ENCODE results near the gene TMEM40. TPM values are rescaled to one million over a fixed set of nuclear protein-coding genes. Genes with fewer than 3 reads are reported as not detected.
A peak's percentile ranks its signal among the peaks of the same experiment; 100 is the strongest.
"Not testable (repeated sequence)": the region's sequence is repeated elsewhere in the genome, so short reads cannot be mapped to it uniquely, and the experiment has no call there.

Gene TMEM40
- total RNA-seq, 4 donors from 2014 or later, result 0.62 to 1.2 TPM; not detected in 2

DNA sequence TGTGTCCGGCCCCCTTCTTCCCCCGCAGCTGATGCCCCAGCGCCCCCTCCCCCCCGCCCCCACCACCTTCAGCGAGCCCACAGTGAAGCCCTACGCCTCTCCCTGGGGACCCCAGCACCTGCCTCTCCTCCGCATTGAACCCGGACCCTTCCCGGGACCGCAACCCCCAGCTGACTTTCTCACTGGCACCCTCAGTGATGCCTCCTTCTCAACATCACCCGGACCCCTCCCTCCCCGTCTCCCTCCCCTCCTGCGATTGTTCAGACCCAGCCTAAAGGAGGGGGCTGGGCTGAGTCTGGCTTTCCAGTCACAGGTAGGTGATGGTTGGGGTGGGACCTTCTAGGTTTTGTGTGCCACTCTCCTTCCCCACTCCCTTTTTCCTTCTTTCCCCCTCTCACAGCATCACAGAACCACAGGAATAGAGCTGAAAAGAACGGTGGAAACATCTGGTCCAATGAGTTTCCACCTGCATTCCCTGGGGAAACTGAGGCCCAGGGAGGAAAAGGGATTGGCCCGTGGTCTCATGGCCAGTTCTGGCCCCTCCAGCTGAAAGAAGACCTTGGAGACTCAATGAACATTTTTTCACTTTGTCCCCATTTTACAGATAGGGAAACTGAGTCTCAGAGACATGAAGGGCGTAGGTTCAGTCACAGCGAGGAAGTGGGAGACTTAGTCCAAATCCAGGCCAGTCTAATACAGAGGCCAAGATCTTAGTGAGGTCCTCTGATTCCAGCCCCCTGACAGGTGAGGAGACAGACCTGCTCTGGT, 38.2 kb upstream of the TMEM40 start:
- peak; percentile 1 to 5 for ATAC-seq
- Histone ChIP-seq H3K9me3 (no peaks in the 10 kb centered on the region), H3K4me1 (peaks cover 36 to 44% of the 10 kb centered on the region in 2 donors), H3K27me3 (no peaks in the 10 kb centered on the region), H3K27ac (peak overlapping the region; percentile 99 to 100 (median 99)), H3K36me3 (no peaks in the 10 kb centered on the region), H3K4me3 (peak overlapping the region; percentile 70 to 88 (median 82))
- TF ChIP-seq POLR2A (IDR thresholded peaks at IDR 0.05) (no peak), CTCF (IDR thresholded peaks at IDR 0.05 in 4 of 5, conservative IDR thresholded peaks at IDR 0.05 in 1 of 5) (no peak)
- in situ Hi-C loops (cut with MboI; ENCODE audit: low sequenced_read_pairs in 4 of 4) (no loop called here), intact Hi-C loops (cut with DNase I; ENCODE audit: low total_unique reads) (loop anchor here (1.0 kb wide), 1 partner anchor 240 kb away; the partner anchor contains the start of gene MKRN2)
- DNase-seq, result peak; percentile 52 to 66

DNA sequence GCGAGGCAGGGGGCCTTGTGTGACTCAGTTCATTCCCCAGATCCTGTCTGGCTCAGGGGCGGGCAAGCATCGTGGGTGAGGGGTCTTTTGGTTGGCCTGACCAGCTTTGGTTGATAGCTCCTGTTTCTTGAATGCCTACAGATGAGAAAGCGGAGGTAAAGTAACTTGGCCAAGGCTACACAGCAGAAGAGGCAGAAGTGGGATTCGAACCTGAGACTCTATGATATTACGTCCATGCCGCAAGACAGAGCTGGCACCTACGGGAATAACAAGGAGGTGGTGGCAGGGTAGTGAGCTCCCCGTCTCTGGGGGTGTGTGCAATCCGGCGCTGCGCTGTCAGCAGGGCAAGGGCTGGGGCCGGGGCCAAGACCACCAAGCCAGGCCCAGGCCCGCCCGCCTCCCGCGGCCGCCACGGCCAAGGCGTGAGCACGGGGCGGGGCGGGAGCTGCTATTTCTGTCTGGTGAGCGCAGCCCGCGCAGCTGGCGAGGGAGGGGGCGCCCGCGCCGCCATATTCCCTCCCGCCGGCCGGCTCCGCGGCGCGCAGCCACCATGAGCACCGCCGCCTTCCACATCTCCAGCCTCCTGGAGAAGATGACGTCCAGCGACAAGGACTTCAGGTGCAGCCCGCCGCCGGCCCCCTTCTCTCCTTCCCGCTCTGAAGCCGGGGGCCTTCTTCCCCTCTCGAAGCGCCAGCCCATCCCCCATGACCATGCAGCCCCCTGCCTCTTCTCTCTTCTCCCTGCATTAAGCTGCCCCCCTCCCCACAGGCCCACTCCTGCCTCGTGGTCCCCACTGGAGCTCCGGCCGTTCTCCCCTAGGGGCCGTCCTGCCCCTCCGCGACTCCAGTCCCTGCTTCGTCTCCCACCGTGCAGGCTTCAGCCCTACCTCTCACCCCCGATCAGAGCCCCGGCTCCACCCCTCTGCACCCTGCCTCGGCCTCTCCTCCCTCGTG, 37.4 kb upstream of the TMEM40 start, which contains the start of gene CAND2:
CAND2 (plus strand) TSS at position 510 of the 953 bp plus-strand sequence; CDS start at position 551, 41 bp downstream.
- intact Hi-C loops (cut with DNase I; ENCODE audit: low total_unique reads) (loop anchor here (1.0 kb wide), 1 partner anchor 239 kb away; the partner anchor contains the start of gene MKRN2), in situ Hi-C loops (cut with MboI; ENCODE audit: low sequenced_read_pairs in 4 of 4) (no loop called here)
- TF ChIP-seq POLR2A (IDR thresholded peaks at IDR 0.05), result peak; percentile 91 to 93
- TF ChIP-seq CTCF (IDR thresholded peaks at IDR 0.05 in 4 of 5, conservative IDR thresholded peaks at IDR 0.05 in 1 of 5), result no peak
- no peaks in the 10 kb centered on the region for H3K27me3 ChIP-seq
- H3K27ac ChIP-seq, result peak within 1 kb of the TSS; percentile 99 to 100 (median 99)
- H3K9me3 ChIP-seq, result no peaks in the 10 kb centered on the region
- DNase-seq, result peak; percentile 72 to 85
- H3K4me3 ChIP-seq, result peak within 1 kb of the TSS; percentile 70 to 88 (median 82)
- no peaks in the 10 kb centered on the region for H3K36me3 ChIP-seq
- ATAC-seq, result peak; percentile 14 to 28
- peaks cover 32 to 39% of the 10 kb centered on the region in 2 donors for H3K4me1 ChIP-seq

GRCh38 chr3:12793701-12794100, 34.6 kb upstream of the TMEM40 start:
- Histone ChIP-seq H3K9me3 (no peaks in the 10 kb centered on the region), H3K27ac (peak overlapping the region; percentile 99 to 100 (median 99)), H3K4me3 (no peak overlapping the region), H3K4me1 (peaks cover 14 to 18% of the 10 kb centered on the region in 2 donors), H3K27me3 (no peaks in the 10 kb centered on the region), H3K36me3 (no peaks in the 10 kb centered on the region)
- intact Hi-C loops (cut with DNase I; ENCODE audit: low total_unique reads) (no loop called here), in situ Hi-C loops (cut with MboI; ENCODE audit: low sequenced_read_pairs in 4 of 4) (no loop called here)
- no peak for TF ChIP-seq CTCF (IDR thresholded peaks at IDR 0.05 in 4 of 5, conservative IDR thresholded peaks at IDR 0.05 in 1 of 5)
- no peak for TF ChIP-seq POLR2A (IDR thresholded peaks at IDR 0.05)
- ATAC-seq (peak; percentile 33 to 61), DNase-seq (peak; percentile 82 to 85)

DNA sequence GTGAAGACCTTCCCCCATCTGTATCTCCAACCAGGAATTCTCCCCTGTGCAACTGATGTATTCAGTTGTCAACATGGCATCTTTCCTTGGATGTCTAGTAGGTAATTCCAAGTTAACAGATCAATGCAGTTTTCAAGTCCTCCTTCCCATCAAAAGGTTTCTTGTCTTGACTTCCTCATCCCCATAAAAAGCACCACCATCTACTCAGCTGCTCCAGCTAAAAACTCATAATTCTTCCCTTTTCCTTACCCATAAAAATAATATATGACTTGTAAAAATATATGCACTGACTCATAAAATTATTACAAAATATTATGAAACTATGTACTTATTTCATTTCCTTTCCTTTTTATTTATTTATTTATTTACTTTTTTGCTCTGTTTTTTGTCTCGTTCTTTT, 32.4 kb upstream of the TMEM40 start:
- H3K4me1 ChIP-seq, result peaks cover 4 to 10% of the 10 kb centered on the region in 2 donors
- TF ChIP-seq POLR2A (IDR thresholded peaks at IDR 0.05), result no peak
- no peak for TF ChIP-seq CTCF (IDR thresholded peaks at IDR 0.05 in 4 of 5, conservative IDR thresholded peaks at IDR 0.05 in 1 of 5)
- no peaks in the 10 kb centered on the region for H3K27me3 ChIP-seq
- DNase-seq (no peak), ATAC-seq (no peak)
- in situ Hi-C loops (cut with MboI; ENCODE audit: low sequenced_read_pairs in 4 of 4) (no loop called here), intact Hi-C loops (cut with DNase I; ENCODE audit: low total_unique reads) (no loop called here)
- H3K4me3 ChIP-seq, result no peak overlapping the region
- no peaks in the 10 kb centered on the region for H3K9me3 ChIP-seq
- H3K27ac ChIP-seq, result peak overlapping the region in 1 of 4 donors; percentile 99
- no peaks in the 10 kb centered on the region for H3K36me3 ChIP-seq

- H3K27me3 ChIP-seq; in situ Hi-C loops (cut with MboI; ENCODE audit: low sequenced_read_pairs in 4 of 4); ATAC-seq; H3K9me3 ChIP-seq; H3K4me3 ChIP-seq; H3K4me1 ChIP-seq; intact Hi-C loops (cut with DNase I; ENCODE audit: low total_unique reads); H3K27ac ChIP-seq; DNase-seq; H3K36me3 ChIP-seq: not testable (repeated sequence)
Observed at GRCh38 chr3:12787967-12788690, 29.1 kb upstream of the TMEM40 start.
